Lung (tissue), 12 donors: Measurements from ENCODE around the gene AGTR2. TPM values are rescaled to one million over a fixed set of nuclear protein-coding genes. Genes with fewer than 3 reads are reported as not detected.
"Not testable (repeated sequence)": the region's sequence is repeated elsewhere in the genome, so short reads cannot be mapped to it uniquely, and the experiment has no call there.

Source experiments
- ATAC-seq: fragments of 200-7000 bp; cut with Tn5 transposase; one replicate; pipeline ENCODE4 v1.9.1; 2020; ENCODE audit warnings: moderate number of reproducible peaks; ENCODE audit not compliant: insufficient read depth, low FRiP score
- DNase-seq, 3 donors: peaks; one replicate each; pipeline ENCODE4 v3.0.0-alpha.2; 2013 to 2017
- H3K27ac ChIP-seq, 2 donors: one replicate each; pipeline ENCODE4 v1.5.1; 2013; ENCODE audit warnings: mild to moderate bottlenecking in 2 of 2, moderate library complexity in 2 of 2, control low read depth in 1 of 2, inconsistent platforms in 1 of 2, low read depth in 1 of 2, low read length in 1 of 2
- H3K27me3 ChIP-seq, 3 donors: one replicate each; pipeline ENCODE4 v1.5.1; 2013; ENCODE audit warnings: low read length in 2 of 3; ENCODE audit not compliant: control insufficient read depth in 3 of 3, insufficient read depth in 3 of 3
- H3K36me3 ChIP-seq, 4 donors: one replicate each; pipeline ENCODE4 v1.5.1; 2013; ENCODE audit warnings: low read length in 4 of 4, mild to moderate bottlenecking in 1 of 4, moderate library complexity in 1 of 4; ENCODE audit not compliant: control insufficient read depth in 4 of 4, insufficient read depth in 4 of 4
- H3K4me1 ChIP-seq, 5 donors: one replicate each; pipeline ENCODE4 v1.5.1; 2013; ENCODE audit warnings: low read length in 5 of 5, mild to moderate bottlenecking in 2 of 5, moderate library complexity in 1 of 5; ENCODE audit not compliant: control insufficient read depth in 5 of 5, insufficient read depth in 5 of 5
- H3K4me3 ChIP-seq: one replicate; pipeline ENCODE4 v1.5.1; 2013; ENCODE audit warnings: mild to moderate bottlenecking, control low read depth, moderate library complexity
- H3K9ac ChIP-seq, 2 donors: one replicate each; pipeline ENCODE4 v1.5.1; 2013; ENCODE audit warnings: low read length in 2 of 2, control low read depth in 1 of 2; ENCODE audit not compliant: insufficient read depth in 1 of 2
- H3K9me3 ChIP-seq, 4 donors: one replicate each; pipeline ENCODE4 v1.5.1; 2013; ENCODE audit warnings: low read length in 3 of 4, mild to moderate bottlenecking in 1 of 4, moderate library complexity in 1 of 4; ENCODE audit not compliant: control insufficient read depth in 4 of 4, insufficient read depth in 3 of 4
- WGBS, 2 donors: extraction: QIAGEN DNeasy Blood & Tissue Kit; methylation state at CpG; one replicate each; pipeline ENCODE4 v1.1.7; 2013; 5-methylcytosine and 5-hydroxymethylcytosine counted together
- polyA plus RNA-seq, 2 donors: library from polyadenylated mRNA; stranded (reverse); fragments of 200-250 nt; gene quantifications; one replicate each; pipeline ENCODE4 v1.2.1, GENCODE V29; 2013
- total RNA-seq, 2 donors: library from RNA; depleted of rRNA in 1 of 2; stranded (reverse); fragments of >200 nt in 1 of 2; gene quantifications; one replicate each; pipeline ENCODE4 v1.2.1, GENCODE V29; 2014 to 2021
- TF ChIP-seq, protein P1 (sequence below): IDR thresholded peaks from 2 replicates; pipeline ENCODE4 v1.5.1; 2012; ENCODE audit warnings: mild to moderate bottlenecking; ENCODE audit errors: control extremely low read depth, extremely low read depth
- donor health status: control.
- donor health status: control.
- donor health status: Bipolar disorder and iron deficiency.
- donor health status: healthy.
- donor health status: DM: yes; HTN: yes; CAD: no.

Gene AGTR2
- total and polyA plus RNA-seq, 4 donors, result 0.06 to 35.0 (median 23.0) TPM

DNA sequence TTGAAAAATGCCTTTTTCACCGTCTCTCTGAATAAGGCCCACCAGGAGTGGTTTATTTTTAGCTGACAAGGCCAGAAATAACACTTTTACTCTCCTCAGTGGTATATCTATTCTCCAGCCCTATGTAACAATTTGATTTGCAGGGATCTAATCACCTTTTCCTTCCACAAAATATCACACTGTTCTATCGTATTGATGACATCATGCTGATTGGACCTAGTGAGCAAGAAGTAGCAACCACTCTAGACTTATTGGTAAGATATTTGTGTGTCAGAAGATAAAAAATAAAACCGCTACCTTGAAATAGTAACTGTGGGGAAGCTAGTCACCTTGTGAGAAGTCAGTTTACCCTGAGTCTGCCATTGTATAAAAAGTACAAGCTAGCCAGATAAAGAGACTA, 27.7 kb downstream of the AGTR2 start:
- Histone ChIP-seq H3K4me3 (no peak overlapping the region), H3K27ac (no peak overlapping the region), H3K4me1 (no peaks in the 10 kb centered on the region), H3K9me3 (no peaks in the 10 kb centered on the region), H3K9ac (no peak overlapping the region), H3K27me3 (peaks cover 0 to 3% (median 2%) of the 10 kb centered on the region in 3 donors), H3K36me3 (no peaks in the 10 kb centered on the region)
- 33 to 73% methylated on average over 3 of the region's 3 CpGs for WGBS, 2 donors
- no peak for DNase-seq
- no peak for ATAC-seq
- TF ChIP-seq, protein P1, sequence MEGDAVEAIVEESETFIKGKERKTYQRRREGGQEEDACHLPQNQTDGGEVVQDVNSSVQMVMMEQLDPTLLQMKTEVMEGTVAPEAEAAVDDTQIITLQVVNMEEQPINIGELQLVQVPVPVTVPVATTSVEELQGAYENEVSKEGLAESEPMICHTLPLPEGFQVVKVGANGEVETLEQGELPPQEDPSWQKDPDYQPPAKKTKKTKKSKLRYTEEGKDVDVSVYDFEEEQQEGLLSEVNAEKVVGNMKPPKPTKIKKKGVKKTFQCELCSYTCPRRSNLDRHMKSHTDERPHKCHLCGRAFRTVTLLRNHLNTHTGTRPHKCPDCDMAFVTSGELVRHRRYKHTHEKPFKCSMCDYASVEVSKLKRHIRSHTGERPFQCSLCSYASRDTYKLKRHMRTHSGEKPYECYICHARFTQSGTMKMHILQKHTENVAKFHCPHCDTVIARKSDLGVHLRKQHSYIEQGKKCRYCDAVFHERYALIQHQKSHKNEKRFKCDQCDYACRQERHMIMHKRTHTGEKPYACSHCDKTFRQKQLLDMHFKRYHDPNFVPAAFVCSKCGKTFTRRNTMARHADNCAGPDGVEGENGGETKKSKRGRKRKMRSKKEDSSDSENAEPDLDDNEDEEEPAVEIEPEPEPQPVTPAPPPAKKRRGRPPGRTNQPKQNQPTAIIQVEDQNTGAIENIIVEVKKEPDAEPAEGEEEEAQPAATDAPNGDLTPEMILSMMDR, result no peak

DNA sequence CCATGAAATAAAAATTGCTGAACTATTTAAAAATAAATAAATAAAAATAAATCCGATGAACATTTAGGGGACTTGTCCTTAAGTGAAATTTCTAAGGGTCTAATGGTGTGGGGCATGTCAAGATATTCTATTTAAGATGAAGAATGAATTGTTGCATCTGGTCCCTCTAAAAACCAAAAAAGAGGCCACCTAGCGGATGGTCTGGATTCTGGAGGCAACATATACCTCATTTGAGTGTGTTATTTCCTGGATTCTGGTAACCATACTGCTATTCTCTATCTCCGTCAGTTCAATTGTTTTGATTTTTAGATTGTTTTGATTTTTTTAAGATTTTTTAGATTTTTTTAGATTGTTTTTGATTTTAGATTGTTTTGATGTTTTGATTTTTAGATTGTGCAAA, 28.3 kb downstream of the AGTR2 start:
- ATAC-seq, result no peak
- no peak for DNase-seq
- WGBS, 2 donors, result 44 to 69% methylated on average over 3 of the region's 3 CpGs

DNA sequence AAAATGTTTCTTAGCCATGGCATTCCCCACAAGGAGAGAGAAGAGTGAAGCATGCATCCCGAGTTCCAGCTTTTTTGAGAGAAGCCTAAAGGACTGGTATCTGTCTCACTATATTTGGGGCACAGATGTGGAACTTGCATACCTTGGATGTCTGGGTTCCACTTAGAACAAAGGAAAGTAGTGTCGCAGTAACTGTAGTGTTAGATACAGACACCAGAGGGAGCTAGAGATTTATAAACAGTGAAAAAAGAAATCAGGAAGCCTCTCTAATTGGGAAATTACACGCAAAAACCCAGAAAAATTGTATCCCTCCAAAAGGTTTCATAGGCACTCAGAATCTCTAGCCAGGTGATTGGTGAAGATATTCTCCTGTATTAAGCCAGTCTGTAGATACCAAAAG, 34.4 kb downstream of the AGTR2 start:
- no peak for ATAC-seq

More for the DNA sequence above, 28.3 kb downstream of the AGTR2 start:
- Histone ChIP-seq H3K36me3 (no peaks in the 10 kb centered on the region), H3K27me3 (peaks cover 0 to 3% (median 2%) of the 10 kb centered on the region in 3 donors), H3K9ac (no peak overlapping the region), H3K4me3 (no peak overlapping the region), H3K27ac (no peak overlapping the region), H3K9me3 (no peaks in the 10 kb centered on the region), H3K4me1 (no peaks in the 10 kb centered on the region)
- TF ChIP-seq, protein P1, result no peak

DNA sequence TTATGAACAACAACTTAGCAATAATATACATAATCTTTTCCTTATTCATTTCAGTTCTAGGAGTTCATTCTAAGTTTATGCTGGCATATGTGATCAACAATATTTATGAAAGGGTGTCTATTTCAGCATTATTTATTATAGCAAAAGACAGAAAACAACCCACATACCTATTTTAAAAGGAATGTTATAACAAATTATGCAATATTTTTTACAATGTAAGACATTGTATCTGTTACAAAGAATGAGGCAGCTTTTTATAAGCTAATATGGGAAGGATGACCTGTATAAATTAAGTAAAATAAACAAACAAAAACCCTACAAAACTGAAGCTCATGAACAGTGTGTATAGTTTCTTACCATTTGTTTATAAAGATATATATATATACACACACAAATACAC, 42.7 kb downstream of the AGTR2 start:
- peaks cover 0 to 12% (median 2%) of the 10 kb centered on the region in 3 donors for H3K27me3 ChIP-seq
- peaks cover 0 to under 1% (median 0%) of the 10 kb centered on the region in 4 donors for H3K9me3 ChIP-seq
- no peak for ATAC-seq
- no peak overlapping the region for H3K27ac ChIP-seq
- TF ChIP-seq, protein P1, result no peak
- H3K4me3 ChIP-seq, result no peak overlapping the region
- H3K36me3 ChIP-seq, result no peaks in the 10 kb centered on the region
- DNase-seq, result no peak
- H3K4me1 ChIP-seq, result no peaks in the 10 kb centered on the region
- no peak overlapping the region for H3K9ac ChIP-seq

More for the DNA sequence above, 34.4 kb downstream of the AGTR2 start:
- no peaks in the 10 kb centered on the region for H3K4me1 ChIP-seq
- no peak overlapping the region for H3K4me3 ChIP-seq
- H3K27me3 ChIP-seq, result peaks cover 0 to 3% (median 2%) of the 10 kb centered on the region in 3 donors
- peak in 2 of 3 donors; percentile 43 to 50 for DNase-seq
- 2% methylated on average over 3 of the region's 3 CpGs for WGBS, 2 donors
- no peaks in the 10 kb centered on the region for H3K36me3 ChIP-seq
- TF ChIP-seq, protein P1, result peak; percentile 24
- no peak overlapping the region for H3K27ac ChIP-seq
- no peak overlapping the region for H3K9ac ChIP-seq
- no peaks in the 10 kb centered on the region for H3K9me3 ChIP-seq

DNA sequence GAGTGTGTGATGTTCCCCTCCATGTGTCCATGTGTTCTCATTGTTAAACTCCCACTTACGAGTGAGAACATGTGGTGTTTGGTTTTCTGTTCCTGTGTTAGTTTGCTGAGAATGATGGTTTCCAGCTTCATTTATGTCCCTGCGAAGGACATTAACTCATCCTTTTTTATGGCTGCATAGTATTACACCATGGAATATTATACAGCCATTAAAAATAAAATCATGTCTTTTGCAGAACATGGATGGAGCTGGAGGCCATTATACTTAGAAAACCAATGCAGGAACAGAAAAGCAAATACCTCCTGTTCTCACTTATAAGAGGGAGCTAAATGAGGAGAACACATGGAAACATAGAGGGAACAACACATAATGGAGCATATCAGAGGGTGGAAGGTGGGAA, 46.5 kb downstream of the AGTR2 start:
- not testable (repeated sequence) for ATAC-seq

More for the DNA sequence above, 46.5 kb downstream of the AGTR2 start:
- DNase-seq, H3K4me3 ChIP-seq, H3K4me1 ChIP-seq, H3K9me3 ChIP-seq, H3K27ac ChIP-seq, H3K9ac ChIP-seq, H3K36me3 ChIP-seq: not testable (repeated sequence)
- WGBS, 2 donors, result 82 to 93% methylated on average over 2 of the region's 2 CpGs
- H3K27me3 ChIP-seq, result peaks cover 0 to 16% (median 2%) of the 10 kb centered on the region in 3 donors
